NCI-H748 (cell line): ENCODE data around the gene PTPRS.
A peak's percentile ranks its signal among the peaks of the same experiment; 100 is the strongest.
"Not testable (repeated sequence)": the region's sequence is repeated elsewhere in the genome, so short reads cannot be mapped to it uniquely, and the experiment has no call there.

Experiments
- DNase-seq: peaks from one replicate; lab custom pipeline; 2025; ENCODE audit not compliant: unreplicated experiment; lab: John Stamatoyannopoulos, UW

PTPRS gene

GRCh38 chr19:5340637-5341447, at the start of gene PTPRS:
Gene PTPRS, minus strand, starts transcription at chr19:5340812. Its CDS starts 54,672 bp downstream, at chr19:5286140.
- peak; percentile 78 for DNase-seq

GRCh38 chr19:5389353-5389752, 48.7 kb upstream of the PTPRS start:
- no peak for DNase-seq

GRCh38 chr19:5387472-5387871, 46.9 kb upstream of the PTPRS start:
- no peak for DNase-seq

- DNase-seq = no peak
Measured at GRCh38 chr19:5386841-5387240, 46.2 kb upstream of the PTPRS start.

- DNase-seq = not testable (repeated sequence)
Measured at GRCh38 chr19:5381197-5381596, 40.6 kb upstream of the PTPRS start.

GRCh38 chr19:5380215-5380919, 39.8 kb upstream of the PTPRS start:
- DNase-seq = no peak

- DNase-seq = no peak
Measured at GRCh38 chr19:5376928-5377327, 36.3 kb upstream of the PTPRS start.

- no peak for DNase-seq
Measured at GRCh38 chr19:5372572-5373200, 32.1 kb upstream of the PTPRS start.

- DNase-seq = peak; percentile 36
Measured at GRCh38 chr19:5369962-5370367, 29.4 kb upstream of the PTPRS start.

GRCh38 chr19:5369304-5369703, 28.7 kb upstream of the PTPRS start:
- no peak for DNase-seq

- DNase-seq = no peak
Measured at GRCh38 chr19:5367530-5368133, 27.0 kb upstream of the PTPRS start.

- no peak for DNase-seq
Measured at GRCh38 chr19:5365905-5366304, 25.3 kb upstream of the PTPRS start.

- DNase-seq = peak; percentile 46
Measured at GRCh38 chr19:5364674-5365073, 24.1 kb upstream of the PTPRS start.

- not testable (repeated sequence) for DNase-seq
Measured at GRCh38 chr19:5361839-5362238, 21.2 kb upstream of the PTPRS start.

- DNase-seq = no peak
Measured at GRCh38 chr19:5361407-5361806, 20.8 kb upstream of the PTPRS start.

- peak; percentile 5 for DNase-seq
Measured at GRCh38 chr19:5360003-5360780, 19.6 kb upstream of the PTPRS start.

GRCh38 chr19:5358173-5358800, 17.7 kb upstream of the PTPRS start:
- peak; percentile 22 for DNase-seq

GRCh38 chr19:5357584-5357983, 17.0 kb upstream of the PTPRS start:
- no peak for DNase-seq

- no peak for DNase-seq
Measured at GRCh38 chr19:5356918-5357317, 16.3 kb upstream of the PTPRS start.

- no peak for DNase-seq
Measured at GRCh38 chr19:5356428-5356827, 15.8 kb upstream of the PTPRS start.
